Ovary (tissue), 3 donors: ENCODE measurements around the gene CD38.

Experiments used
- POLR2A ChIP-seq: fragments of 450-650 bp; IDR thresholded peaks from one replicate; pipeline ENCODE4 v1.6.1; 2017; ENCODE audit warnings: antibody characterized with exemption, mild to moderate bottlenecking, moderate library complexity
- TF ChIP-seq, protein P1 (sequence below), 3 donors: fragments of 450-650 bp in 2 of 3; fragments of 200-600 bp in 1 of 3; IDR thresholded peaks; one replicate each; pipeline versions ENCODE4 v1.5.1 to v1.8.0; 2016 to 2022; ENCODE audit warnings: antibody characterized with exemption in 3 of 3, mild to moderate bottlenecking in 1 of 3
- donor health status: DM: no; HTN: no; CAD: no.

DNA sequence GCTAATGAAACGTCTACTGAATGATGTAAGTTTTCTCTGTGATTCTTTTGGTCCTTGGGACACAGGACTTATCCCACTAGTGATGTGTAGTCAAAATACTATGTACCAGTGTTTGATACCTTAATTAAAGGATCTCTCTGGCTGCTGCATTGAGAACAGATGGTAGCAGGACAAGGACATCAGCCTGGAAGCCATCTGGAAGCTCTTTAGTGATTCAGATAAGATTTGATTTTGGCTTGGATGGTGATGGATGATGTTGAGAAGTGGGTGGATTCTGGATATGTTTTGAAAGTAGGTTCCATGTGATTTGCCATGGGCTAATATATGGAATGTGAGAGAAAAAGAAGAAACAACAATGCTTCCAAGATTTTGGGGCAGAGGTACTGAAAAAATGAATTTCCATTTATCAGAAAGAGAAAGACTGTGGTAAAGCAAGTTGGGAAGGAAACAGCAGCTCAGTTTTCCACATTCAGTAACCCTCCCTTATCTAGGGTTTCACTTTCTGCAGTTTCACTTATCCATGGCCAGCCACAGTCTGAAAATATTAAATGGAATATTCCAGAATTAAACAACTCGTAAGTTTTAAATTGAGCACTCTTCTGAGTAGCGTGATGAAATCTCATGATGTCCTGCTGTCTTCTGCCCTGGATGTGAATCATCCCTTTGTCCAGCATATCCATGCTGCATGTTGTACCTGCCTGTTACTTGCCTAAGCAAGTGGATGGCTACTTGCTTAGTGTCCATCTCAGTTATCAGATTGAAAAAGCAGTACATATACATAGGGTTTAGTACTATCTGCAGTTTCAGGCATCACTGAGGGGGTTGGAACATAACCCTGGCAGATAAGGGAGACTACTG, 15.6 kb downstream of the CD38 start:
- TF ChIP-seq, protein P1, sequence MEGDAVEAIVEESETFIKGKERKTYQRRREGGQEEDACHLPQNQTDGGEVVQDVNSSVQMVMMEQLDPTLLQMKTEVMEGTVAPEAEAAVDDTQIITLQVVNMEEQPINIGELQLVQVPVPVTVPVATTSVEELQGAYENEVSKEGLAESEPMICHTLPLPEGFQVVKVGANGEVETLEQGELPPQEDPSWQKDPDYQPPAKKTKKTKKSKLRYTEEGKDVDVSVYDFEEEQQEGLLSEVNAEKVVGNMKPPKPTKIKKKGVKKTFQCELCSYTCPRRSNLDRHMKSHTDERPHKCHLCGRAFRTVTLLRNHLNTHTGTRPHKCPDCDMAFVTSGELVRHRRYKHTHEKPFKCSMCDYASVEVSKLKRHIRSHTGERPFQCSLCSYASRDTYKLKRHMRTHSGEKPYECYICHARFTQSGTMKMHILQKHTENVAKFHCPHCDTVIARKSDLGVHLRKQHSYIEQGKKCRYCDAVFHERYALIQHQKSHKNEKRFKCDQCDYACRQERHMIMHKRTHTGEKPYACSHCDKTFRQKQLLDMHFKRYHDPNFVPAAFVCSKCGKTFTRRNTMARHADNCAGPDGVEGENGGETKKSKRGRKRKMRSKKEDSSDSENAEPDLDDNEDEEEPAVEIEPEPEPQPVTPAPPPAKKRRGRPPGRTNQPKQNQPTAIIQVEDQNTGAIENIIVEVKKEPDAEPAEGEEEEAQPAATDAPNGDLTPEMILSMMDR (IDR thresholded peaks at IDR 0.05) = no peak
- TF ChIP-seq POLR2A = no peak
